HCT116 (cell line): ENCODE data around the gene SLC10A3. TPM values are rescaled to one million over a fixed set of nuclear protein-coding genes. Genes with fewer than 3 reads are reported as not detected.

Experiments
- ATAC-seq: fragments of 200-7000 bp; cut with Tn5 transposase; 2 replicates; pipeline ENCODE4 v1.9.1; 2020; ENCODE audit warnings: mild to moderate bottlenecking, moderate library complexity
- BruUV-seq: library from RNA; stranded (reverse); fragments of 400-500 nt; replicated peaks from 2 replicates; lab custom pipeline; 2021; lab: Mats Ljungman, UMichigan
- CTCF ChIA-PET: fragments of 300-600 bp; sonication (Branson Sonifier 250); formaldehyde crosslinking; loops from one replicate; lab custom pipeline; 2021; ENCODE audit warnings: antibody characterized with exemption; lab: Charles Lee
- POLR2A ChIA-PET: fragments of 300-600, 350-600 bp; sonication (Branson Sonifier 250); formaldehyde crosslinking; loops from one replicate; lab custom pipeline; 2021; ENCODE audit warnings: antibody characterized with exemption; lab: Charles Lee
- RAD21 ChIA-PET, 2 experiments: fragments of 300-600 bp; sonication (Branson Sonifier 250); formaldehyde crosslinking; loops; one replicate each; lab custom pipeline; 2023; ENCODE audit warnings: low total read pairs in 2 of 2; ENCODE audit not compliant: uncharacterized antibody in 2 of 2, unreplicated experiment in 2 of 2, low non-redundant PET in 1 of 2; lab: Charles Lee
- DNase-seq: peaks from one replicate; pipeline ENCODE4 v3.0.0-alpha.2; 2010; ENCODE audit warnings: low read depth, low spot score
- H2AFZ ChIP-seq: fragments of 200-600 bp; shearing (Covaris generic), sonication (generic); 2 replicates; pipeline ENCODE4 v1.6.1; 2017; ENCODE audit warnings: low read depth, mixed run types, mixed read lengths, antibody characterized with exemption, low read length; ENCODE audit not compliant: poor library complexity, severe bottlenecking
- H3K27ac ChIP-seq: 2 replicates; pipeline ENCODE4 v1.5.1; 2012; ENCODE audit warnings: low read depth, low read length
- H3K27me3 ChIP-seq: fragments of 200-600 bp; sonication (generic); 2 replicates; pipeline ENCODE4 v1.6.1; 2016; ENCODE audit warnings: mixed run types, low read length, mixed read lengths; ENCODE audit not compliant: insufficient read depth
- H3K36me3 ChIP-seq, 2 experiments: fragments of 200-500 bp in 1 of 2; fragments of 200-600 bp in 1 of 2; sonication (Bioruptor generic) in 1 of 2; sonication (generic) in 1 of 2; 2 replicates each; pipeline versions ENCODE4 v1.5.1 to v1.6.1; 2014 to 2016; ENCODE audit warnings: low read length in 2 of 2, inconsistent platforms in 1 of 2, mixed read lengths in 1 of 2, mixed run types in 1 of 2; ENCODE audit not compliant: insufficient read depth in 2 of 2, control insufficient read depth in 1 of 2
- H3K4me1 ChIP-seq, 2 experiments: fragments of 200-600 bp in 1 of 2; sonication (generic) in 1 of 2; 2 replicates each; pipeline versions ENCODE4 v1.5.1 to v1.6.1; 2012 to 2017; ENCODE audit warnings: low read length in 2 of 2, inconsistent platforms in 1 of 2, mild to moderate bottlenecking in 1 of 2, mixed read lengths in 1 of 2, mixed run types in 1 of 2, moderate library complexity in 1 of 2; ENCODE audit not compliant: insufficient read depth in 2 of 2, control insufficient read depth in 1 of 2
- H3K4me2 ChIP-seq: fragments of 200-600 bp; sonication (generic); 2 replicates; pipeline ENCODE4 v1.6.1; 2017; ENCODE audit warnings: mixed run types, low read length, mixed read lengths
- H3K4me3 ChIP-seq, 2 experiments: fragments of 200-600 bp in 1 of 2; sonication (generic) in 1 of 2; replicated peaks in 1 of 2; 2 replicates each; pipeline ENCODE4 v1.5.1; 2011 to 2016; ENCODE audit warnings: low read length in 2 of 2, control low read depth in 1 of 2, low read depth in 1 of 2, mild to moderate bottlenecking in 1 of 2, mixed read lengths in 1 of 2, mixed run types in 1 of 2
- H3K79me2 ChIP-seq: fragments of 200-600 bp; sonication (generic); 2 replicates; pipeline ENCODE4 v1.6.1; 2017; ENCODE audit warnings: mild to moderate bottlenecking, mixed run types, low read length, moderate library complexity, mixed read lengths; ENCODE audit not compliant: insufficient read depth
- H3K9ac ChIP-seq: fragments of 200-600 bp; sonication (generic); 2 replicates; pipeline ENCODE4 v1.6.1; 2016; ENCODE audit warnings: low read length, mixed read lengths
- H3K9me2 ChIP-seq: fragments of 200-600 bp; sonication (generic), shearing (Covaris generic); 2 replicates; pipeline ENCODE4 v1.6.1; 2017; ENCODE audit warnings: mixed run types, mild to moderate bottlenecking, moderate library complexity; ENCODE audit not compliant: insufficient read depth
- H3K9me3 ChIP-seq, 2 experiments: fragments of 200-500 bp in 1 of 2; fragments of 200-600 bp in 1 of 2; sonication (Bioruptor generic) in 1 of 2; sonication (generic) in 1 of 2; 2 replicates each; pipeline ENCODE4 v1.6.1; 2014 to 2017; ENCODE audit warnings: low read length in 2 of 2, mixed read lengths in 2 of 2, inconsistent platforms in 1 of 2, low read depth in 1 of 2, mild to moderate bottlenecking in 1 of 2, mixed run types in 1 of 2, moderate library complexity in 1 of 2; ENCODE audit not compliant: control insufficient read depth in 1 of 2, insufficient read depth in 1 of 2
- H4K20me1 ChIP-seq: fragments of 200-600 bp; sonication (generic), shearing (Covaris generic); 2 replicates; pipeline ENCODE4 v1.6.1; 2017; ENCODE audit warnings: mixed run types, mild to moderate bottlenecking, moderate library complexity; ENCODE audit not compliant: insufficient read depth
- CBX3 ChIP-seq: IDR thresholded peaks from 2 replicates; pipeline ENCODE4 v1.6.1; 2012; ENCODE audit warnings: low read depth
- CTCF ChIP-seq, 3 experiments: fragments of 200-600 bp in 1 of 3; sonication (generic) in 1 of 3; IDR thresholded peaks in 2 of 3; conservative IDR thresholded peaks in 1 of 3; 2 replicates each; pipeline ENCODE4 v1.5.1; 2012 to 2017; ENCODE audit warnings: low read depth in 2 of 3, low read length in 2 of 3, antibody characterized with exemption in 1 of 3, borderline replicate concordance in 1 of 3, control low read depth in 1 of 3, mild to moderate bottlenecking in 1 of 3, mixed read lengths in 1 of 3, mixed run types in 1 of 3, moderate library complexity in 1 of 3; ENCODE audit not compliant: insufficient read depth in 1 of 3
- ELF1 ChIP-seq: IDR thresholded peaks from 2 replicates; pipeline ENCODE4 v1.6.1; 2012; ENCODE audit warnings: low read depth, borderline replicate concordance
- FOSL1 ChIP-seq: IDR thresholded peaks from 2 replicates; pipeline ENCODE4 v1.6.1; 2012; ENCODE audit warnings: low read depth
- SP1 ChIP-seq: IDR thresholded peaks from 2 replicates; pipeline ENCODE4 v1.6.1; 2012; ENCODE audit warnings: low read depth
- SRF ChIP-seq: IDR thresholded peaks from 2 replicates; pipeline ENCODE4 v1.6.1; 2012; ENCODE audit warnings: low read depth
- TCF7L2 ChIP-seq: IDR thresholded peaks from 2 replicates; pipeline ENCODE4 v1.7.0; 2011; ENCODE audit warnings: borderline replicate concordance, inconsistent platforms; ENCODE audit not compliant: insufficient read depth, insufficient read length; ENCODE audit errors: extremely low read depth
- YY1 ChIP-seq: IDR thresholded peaks from 2 replicates; pipeline ENCODE4 v1.6.1; 2011; ENCODE audit warnings: low read length, low read depth, moderate library complexity, mild to moderate bottlenecking; ENCODE audit not compliant: insufficient replicate concordance; ENCODE audit errors: extremely low read depth
- ZFX ChIP-seq: fragments of 450-650 bp; IDR thresholded peaks from 2 replicates; pipeline ENCODE4 v1.6.1; 2017
- ZNF274 ChIP-seq: fragments of 200-500 bp; sonication (Bioruptor generic); IDR thresholded peaks from 2 replicates; pipeline ENCODE4 v1.6.1; 2014; ENCODE audit warnings: mild to moderate bottlenecking, low read depth, low read length, inconsistent platforms
- intact Hi-C: fragments of 100-400 bp; cut with micrococcal nuclease; formaldehyde crosslinking; loops from 2 replicates; pipeline ENCODE4 v1.10.0; 2022
- total RNA-seq: library from RNA; stranded (reverse); gene quantifications from one replicate; pipeline ENCODE4 v1.2.1, GENCODE V29; 2021; ENCODE audit not compliant: unreplicated experiment

Gene SLC10A3
- total RNA-seq, 1 experiment from 2014 or later, result 16.2 TPM

- no peak overlapping the region for H3K4me3 ChIP-seq
- no peaks in the 10 kb centered on the region for H3K9me2 ChIP-seq
- ChIA-PET RAD21 (no interaction called here), POLR2A (no interaction called here), CTCF (no interaction called here)
- H2AFZ ChIP-seq, result no peak overlapping the region
- intact Hi-C loops, result no loop called here
- no peaks in the 10 kb centered on the region for H3K9me3 ChIP-seq
- no peaks in the 10 kb centered on the region for H3K27me3 ChIP-seq
- TF ChIP-seq ELF1 (no peak), FOSL1 (no peak), SP1 (no peak), CBX3 (no peak), SRF (no peak), YY1 (no peak), CTCF (IDR thresholded peaks at IDR 0.05 in 2 of 3, conservative IDR thresholded peaks at IDR 0.05 in 1 of 3; ENCODE audit: borderline replicate concordance in 1 of 3, insufficient read depth in 1 of 3, low read depth in 2 of 3, low read length in 2 of 3) (no peak), ZFX (no peak), TCF7L2 (no peak), ZNF274 (no peak)
- H3K27ac ChIP-seq, result no peak overlapping the region
- H3K4me1 ChIP-seq, result peaks cover 5 to 10% of the 10 kb centered on the region in 2 experiments; a peak in 3 of 4 replicates
- DNase-seq (no peak), ATAC-seq (no peak)
- no peaks in the 10 kb centered on the region for H3K79me2 ChIP-seq
- H3K36me3 ChIP-seq, result no peaks in the 10 kb centered on the region
- no TSS peak for BruUV-seq
- no peaks in the 10 kb centered on the region for H4K20me1 ChIP-seq
- no peak overlapping the region for H3K4me2 ChIP-seq
- H3K9ac ChIP-seq, result no peak overlapping the region
These were observed 23.3 kb upstream of the SLC10A3 start for GRCh38 chrX:154513716-154514115.
